Measurements from ENCODE around the gene TRAF2.
"Not testable (repeated sequence)": the region's sequence is repeated elsewhere in the genome, so short reads cannot be mapped to it uniquely, and the experiment has no call there.

TRAF2 gene, protein sequence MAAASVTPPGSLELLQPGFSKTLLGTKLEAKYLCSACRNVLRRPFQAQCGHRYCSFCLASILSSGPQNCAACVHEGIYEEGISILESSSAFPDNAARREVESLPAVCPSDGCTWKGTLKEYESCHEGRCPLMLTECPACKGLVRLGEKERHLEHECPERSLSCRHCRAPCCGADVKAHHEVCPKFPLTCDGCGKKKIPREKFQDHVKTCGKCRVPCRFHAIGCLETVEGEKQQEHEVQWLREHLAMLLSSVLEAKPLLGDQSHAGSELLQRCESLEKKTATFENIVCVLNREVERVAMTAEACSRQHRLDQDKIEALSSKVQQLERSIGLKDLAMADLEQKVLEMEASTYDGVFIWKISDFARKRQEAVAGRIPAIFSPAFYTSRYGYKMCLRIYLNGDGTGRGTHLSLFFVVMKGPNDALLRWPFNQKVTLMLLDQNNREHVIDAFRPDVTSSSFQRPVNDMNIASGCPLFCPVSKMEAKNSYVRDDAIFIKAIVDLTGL

DNA sequence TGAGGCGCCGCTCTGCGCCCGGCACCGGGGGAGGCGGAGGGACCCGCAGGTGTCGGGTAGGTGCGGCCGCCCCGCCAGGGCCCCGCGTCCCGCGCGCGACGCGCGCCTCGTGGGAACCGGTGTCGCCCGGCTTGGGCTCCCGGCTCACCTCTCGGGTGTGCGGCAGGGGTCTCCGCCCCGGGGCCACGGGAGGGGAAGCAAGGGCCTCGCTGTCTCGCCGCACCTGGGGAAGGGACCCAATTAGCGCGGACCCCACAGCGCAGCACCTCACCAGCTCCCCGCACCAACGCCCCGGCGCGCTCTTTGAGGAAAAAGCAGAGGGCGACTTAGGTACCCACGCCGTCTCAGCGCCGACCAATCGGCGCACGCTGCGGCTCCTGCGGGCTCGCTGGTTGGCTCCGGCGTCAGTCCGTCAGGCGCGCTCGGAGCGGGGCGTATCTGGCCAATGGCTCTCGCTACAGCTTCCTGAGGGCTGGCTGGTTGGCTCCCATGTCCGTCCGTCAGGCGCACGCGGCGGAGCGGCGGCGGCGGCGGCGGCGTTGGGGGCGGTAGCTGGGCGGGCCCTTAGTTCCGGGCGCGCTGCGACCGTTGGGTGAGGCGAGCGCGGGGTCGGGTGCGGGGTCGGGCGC lies at the start of gene TRAF2:
TSS of gene TRAF2 (plus strand) at position 567 of the 629 bp plus-strand sequence. CDS start 12,225 bp downstream, outside the sequence.
- DNase-seq (ENCODE audit: low spot score) = peak; percentile 99

DNA sequence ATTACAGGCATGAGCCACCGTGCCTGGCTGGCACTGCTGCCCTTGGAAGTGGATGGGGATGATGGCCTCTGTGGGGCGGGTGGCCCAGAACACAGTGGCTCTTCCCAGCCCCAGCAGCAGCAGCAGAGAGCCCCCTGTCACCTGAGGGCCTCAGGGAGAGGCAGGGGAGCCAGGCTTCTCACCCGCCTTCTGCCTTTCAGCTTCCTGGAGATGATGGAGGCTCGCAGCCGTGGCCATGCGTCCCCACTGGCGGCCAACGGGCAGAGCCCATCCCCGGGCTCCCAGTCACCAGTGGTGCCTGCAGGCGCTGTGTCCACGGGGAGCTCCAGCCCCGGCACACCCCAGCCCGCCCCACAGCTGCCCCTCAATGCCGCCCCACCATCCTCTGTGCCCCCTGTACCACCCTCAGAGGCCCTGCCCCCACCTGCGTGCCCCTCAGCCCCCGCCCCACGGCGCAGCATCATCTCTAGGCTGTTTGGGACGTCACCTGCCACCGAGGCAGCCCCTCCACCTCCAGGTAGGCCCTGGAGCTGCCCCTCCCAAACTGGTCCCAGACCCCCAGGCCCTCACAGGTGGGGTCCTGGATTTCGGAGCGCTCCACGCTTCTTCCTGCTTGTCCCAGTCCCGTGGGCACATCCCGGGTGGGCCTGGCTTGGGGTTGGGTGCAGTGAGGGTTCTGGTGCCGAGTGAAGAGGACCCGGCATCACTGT lies 49.0 kb upstream of the TRAF2 start:
- no peak for DNase-seq (ENCODE audit: low spot score)

DNA sequence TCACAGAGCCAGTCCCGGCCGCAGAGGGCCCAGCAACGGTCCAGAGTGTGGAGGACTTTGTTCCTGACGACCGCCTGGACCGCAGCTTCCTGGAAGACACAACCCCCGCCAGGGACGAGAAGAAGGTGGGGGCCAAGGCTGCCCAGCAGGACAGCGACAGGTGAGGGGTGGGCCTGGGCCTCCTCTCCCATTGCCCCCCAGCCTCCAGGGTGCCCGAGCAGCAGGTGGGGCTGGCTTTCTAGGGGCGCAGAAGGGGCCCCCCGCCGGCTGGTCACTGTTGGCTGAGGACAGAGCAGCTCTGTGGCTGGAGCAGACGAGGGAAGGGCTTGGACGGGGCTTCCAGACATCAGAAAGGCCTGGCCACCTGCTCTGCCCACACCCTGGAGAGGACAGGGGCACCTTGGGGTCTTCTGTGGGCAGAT lies 48.4 kb upstream of the TRAF2 start:
- not testable (repeated sequence) for DNase-seq (ENCODE audit: low spot score)

DNA sequence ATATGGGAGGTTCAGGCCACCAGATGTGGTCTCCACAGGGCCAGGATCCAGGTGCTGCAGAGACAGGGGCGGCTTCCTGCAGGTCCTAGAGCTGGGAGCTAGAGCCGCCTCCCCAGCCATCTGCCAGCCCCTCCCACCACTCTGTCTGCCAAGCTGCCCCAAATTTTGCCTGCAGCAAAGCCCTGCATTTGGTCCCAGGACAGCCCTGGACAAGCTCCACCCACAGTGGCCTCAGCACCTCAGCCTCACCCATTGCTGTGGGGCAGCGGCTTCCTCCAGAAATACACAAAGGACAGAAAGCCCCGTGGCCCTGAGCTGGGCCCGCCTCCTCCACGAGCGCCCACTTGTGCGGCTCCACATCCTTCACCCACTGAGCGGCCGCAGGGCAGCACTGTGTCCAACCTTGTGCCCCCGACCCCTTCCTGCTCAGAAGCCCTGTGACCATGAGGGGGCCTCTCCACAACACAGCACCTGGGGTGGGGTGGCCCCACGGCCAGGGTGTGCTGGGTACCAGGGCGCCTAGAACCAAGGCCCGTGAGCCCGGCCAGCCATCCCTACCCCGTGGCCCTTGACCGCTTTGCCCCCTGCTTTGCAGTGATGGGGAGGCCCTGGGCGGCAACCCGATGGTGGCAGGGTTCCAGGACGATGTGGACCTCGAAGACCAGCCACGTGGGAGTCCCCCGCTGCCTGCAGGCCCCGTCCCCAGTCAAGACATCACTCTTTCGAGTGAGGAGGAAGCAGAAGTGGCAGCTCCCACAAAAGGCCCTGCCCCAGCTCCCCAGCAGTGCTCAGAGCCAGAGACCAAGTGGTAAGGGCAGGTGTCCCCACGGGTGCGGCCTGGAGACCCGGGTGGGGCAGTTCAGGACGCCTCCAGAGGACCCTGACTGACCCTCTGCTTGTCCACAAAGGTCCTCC lies 47.7 kb upstream of the TRAF2 start:
- DNase-seq (ENCODE audit: low spot score) = no peak

DNA sequence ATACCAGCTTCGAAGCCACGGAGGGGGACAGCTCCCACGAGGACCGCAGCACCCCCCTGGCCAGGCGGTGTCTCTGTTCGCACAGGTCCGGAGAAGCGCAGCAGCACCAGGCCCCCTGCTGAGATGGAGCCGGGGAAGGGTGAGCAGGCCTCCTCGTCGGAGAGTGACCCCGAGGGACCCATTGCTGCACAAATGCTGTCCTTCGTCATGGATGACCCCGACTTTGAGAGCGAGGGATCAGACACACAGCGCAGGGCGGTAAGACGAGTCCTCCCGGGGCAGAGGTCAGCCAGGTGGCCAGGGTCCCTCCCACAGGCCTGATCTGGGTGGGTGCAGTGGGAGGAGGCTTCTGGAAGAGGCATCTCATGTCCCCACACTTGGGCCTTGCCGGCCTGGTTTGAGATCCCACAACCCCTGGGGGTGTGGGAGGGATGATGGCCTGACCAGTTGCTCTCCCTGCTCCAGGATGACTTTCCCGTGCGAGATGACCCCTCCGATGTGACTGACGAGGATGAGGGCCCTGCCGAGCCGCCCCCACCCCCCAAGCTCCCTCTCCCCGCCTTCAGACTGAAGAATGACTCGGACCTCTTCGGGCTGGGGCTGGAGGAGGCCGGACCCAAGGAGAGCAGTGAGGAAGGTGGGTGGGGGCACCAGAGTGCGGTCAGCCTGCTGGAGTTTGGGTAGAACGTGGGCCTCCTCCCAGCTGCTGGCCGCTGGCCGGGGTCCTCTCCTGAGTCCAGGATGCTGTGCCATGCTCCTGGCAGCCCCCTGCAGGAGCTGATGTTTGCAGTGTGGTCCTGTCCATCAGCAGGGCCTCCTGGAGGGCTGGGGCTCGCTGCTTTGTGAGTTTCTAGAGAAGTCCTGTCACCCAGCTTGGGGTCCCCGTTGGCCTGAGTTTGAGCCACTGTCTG lies 46.8 kb upstream of the TRAF2 start:
- no peak for DNase-seq (ENCODE audit: low spot score)

DNA sequence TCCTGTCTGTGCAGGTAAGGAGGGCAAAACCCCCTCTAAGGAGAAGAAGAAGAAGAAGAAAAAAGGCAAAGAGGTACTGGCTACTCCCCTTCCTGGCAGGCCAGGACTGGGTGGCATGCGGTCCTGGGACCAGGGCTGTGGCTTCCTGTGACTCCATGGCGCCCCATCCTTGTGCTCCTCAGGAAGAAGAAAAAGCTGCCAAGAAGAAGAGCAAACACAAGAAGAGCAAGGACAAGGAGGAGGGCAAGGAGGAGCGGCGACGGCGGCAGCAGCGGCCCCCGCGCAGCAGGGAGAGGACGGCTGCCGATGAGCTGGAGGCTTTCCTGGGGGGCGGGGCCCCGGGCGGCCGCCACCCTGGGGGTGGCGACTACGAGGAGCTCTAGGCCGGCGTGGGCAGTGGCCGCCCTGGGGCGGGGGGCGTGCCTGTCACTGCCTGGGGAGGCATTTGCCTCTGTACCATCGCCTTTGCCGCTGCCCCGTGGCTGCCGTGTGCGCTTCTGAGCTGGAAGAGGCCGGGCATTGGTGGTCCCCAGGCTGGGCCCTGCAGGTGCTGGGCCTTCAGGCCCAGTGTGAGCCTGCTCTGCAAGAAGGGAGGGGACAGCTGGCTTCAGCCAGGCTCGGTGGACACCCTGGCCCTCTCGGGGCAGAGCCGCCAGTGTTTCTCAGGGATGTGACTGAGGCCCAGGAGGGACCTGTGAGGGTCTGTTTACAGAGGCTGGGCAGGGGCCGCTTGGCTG lies 46.0 kb upstream of the TRAF2 start:
- no peak for DNase-seq (ENCODE audit: low spot score)

DNA sequence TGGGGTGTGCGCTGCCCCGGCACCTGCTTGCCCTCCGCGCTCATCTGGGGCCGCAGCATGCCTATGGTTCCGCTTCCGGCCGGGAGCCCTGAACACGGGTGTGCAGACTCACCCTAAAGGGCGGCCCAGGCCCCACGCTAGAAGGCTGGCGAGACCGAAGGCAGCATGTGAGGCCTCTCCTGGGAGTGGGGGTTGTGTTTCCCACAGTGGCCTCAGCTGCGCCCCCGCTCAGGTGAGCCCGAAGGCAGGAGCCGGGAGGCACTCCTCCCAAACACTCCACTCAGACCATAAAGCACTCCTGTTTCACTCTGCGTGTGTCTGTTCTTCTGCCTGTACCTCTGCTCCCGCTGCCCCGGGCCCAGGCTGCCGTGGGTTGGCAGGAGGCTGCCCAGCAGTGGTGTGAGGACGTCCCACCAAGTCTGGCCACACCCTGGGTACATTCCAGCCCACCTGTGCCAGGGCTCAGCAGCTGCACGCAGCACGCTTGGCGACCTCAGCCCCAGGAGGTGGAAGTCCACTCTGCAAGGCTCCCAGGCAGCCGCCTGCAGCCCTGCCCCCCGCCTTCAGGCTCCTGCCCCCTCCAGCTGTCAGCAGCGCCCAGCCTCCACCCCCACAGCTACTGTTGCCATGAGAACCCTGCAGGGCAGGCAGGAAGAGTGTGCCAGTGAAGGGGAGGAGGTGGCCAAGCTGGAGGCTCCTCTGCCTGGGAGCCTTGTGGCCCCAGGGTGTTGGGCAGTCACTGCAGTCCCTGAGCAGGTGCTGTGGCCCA lies 45.3 kb upstream of the TRAF2 start:
- no peak for DNase-seq (ENCODE audit: low spot score)

DNA sequence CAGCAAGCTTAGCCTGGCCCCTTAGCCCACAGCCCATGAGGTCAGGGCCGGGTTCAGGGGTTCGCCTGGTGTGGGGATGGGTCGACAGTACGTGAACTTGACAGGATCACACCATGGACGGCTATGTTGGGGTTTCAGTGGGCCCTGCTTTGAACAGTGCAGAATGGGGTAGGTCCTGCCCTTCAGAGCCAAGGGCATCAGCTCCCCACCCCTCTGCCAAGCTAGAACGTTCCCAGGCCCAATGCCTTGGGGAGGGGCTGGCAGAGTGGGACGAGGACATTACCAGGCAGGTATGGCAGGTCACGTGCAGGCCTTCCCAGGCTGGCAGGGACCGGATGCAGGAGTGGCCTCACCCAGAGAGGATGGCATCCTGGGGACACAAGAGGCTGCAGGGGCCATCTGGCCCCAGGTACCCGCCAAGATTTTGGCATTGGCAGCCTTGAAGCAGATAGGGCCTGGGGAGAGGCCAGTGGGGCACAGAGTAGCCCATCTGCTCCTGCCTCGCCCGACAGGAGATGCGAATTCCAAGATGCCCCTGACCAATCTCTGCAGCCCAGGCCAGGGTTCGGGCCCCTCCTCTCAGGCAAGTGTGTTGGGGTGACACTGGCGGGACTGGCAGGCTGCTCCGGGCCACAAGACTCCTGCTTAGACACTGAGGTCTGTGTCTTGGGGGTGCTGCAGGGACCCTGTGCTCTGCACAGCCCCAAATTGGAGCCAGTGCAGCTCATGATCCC lies 44.5 kb upstream of the TRAF2 start:
- DNase-seq (ENCODE audit: low spot score) = not testable (repeated sequence)

DNA sequence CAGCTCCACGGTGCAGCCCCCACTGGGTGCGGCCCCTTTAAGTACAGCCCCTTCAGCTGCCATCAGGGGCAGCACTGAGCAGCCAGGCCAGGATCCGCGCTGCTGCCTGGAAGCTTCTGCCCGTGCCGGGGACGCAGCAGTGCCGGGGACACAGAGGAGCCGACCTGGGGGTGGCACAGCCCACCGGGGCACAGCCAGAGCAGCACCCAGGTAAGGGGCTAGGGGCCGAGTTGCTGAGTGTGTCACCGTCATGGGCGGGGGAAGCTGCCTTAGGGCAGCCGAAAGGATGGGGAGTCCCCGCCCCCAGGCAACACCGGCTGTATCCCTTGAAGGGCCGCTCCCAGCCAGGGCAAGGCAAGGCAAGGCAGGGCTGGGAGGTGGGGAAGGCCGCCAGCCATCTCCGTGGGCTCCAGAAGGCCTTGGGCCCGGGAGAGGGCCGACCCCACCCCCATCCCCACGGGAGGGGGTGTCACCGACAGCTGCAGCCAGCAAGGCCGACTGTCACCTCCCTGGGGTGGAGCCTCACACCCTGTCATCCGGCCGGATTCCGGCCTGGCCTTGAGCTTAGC lies 43.9 kb upstream of the TRAF2 start, which contains the start of gene AJM1:
TSS of gene AJM1 (plus strand) at position 99 of the 569 bp plus-strand sequence. CDS start 1,937 bp downstream, outside the sequence.
- peak; percentile 84 for DNase-seq (ENCODE audit: low spot score)

DNA sequence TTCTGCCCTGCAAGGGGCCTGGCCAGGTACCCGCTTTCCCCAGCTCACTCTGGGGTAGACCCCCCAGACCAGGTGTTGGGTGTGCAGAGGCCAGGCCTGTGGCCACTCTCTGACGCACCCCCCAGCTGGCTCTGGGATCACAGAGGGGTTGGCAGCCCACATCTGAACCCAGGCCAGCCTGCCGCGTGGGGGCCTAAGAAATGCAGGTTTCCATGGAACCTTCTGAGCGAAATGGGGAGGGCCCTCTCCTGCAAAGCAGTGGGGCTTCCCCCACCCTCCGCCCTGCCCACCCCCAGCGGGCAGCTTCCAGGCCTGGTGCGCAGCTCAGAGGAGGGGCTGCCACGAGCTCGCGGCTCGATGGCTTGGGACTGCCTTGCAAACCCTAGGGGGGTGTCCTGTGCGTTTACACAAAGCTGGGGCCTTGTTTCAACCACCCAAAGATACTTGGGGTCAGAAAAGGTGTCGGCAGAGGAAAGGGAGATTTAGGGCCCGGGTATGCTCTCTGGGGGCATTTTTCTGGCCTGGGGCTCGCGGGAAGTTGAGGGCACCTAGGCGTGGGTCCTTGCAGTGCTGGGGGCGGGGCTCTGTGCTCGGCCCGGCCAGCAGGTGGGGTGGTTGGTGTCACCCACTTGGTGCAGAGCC lies 43.0 kb upstream of the TRAF2 start:
- DNase-seq (ENCODE audit: low spot score) = not testable (repeated sequence)

DNA sequence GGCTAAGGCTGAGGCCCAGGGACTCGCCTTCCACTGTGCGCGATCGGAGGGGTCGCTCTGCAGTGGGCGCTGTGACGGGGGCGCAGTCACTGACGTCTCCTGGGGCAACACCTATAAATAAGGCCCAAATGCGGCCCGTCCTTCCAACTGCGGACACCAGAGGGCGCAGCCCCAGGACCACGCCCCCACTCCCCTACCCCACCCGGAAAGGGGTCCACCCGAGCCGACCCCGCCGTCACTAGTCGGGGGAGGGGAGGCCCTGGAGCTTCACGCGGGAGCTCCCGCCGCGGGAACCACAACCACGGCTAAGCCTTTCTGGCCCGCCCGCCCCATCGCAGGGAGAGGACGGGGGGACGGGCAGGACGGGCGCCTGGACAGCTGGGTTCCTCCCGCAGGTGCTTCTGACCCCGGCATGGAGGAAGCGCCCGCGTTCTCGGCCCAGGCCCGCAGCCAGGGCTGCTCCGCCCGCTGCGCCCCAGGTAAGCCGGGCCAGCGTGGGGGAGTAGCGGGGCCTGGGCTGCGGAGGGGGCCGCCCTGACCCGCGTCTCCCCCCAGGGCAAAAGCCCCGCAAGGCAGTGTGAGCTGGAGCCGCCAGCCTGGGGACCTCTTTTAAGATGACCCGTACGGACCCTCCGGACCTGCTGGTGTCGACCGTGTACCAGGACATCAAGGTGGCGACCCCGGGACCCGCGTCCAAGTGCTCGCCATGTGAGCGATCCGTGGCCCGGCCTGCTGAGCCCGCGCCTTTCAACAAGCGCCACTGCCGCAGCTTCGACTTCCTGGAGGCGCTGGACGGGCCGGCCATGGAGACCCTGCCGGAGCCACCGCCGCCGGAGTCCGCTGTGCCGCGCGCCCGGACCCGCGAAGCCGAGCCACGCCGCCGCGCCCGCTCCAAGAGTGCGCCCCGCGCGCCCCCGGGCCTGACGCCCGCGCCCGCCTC lies 42.2 kb upstream of the TRAF2 start:
- peak; percentile 66 for DNase-seq (ENCODE audit: low spot score)

DNA sequence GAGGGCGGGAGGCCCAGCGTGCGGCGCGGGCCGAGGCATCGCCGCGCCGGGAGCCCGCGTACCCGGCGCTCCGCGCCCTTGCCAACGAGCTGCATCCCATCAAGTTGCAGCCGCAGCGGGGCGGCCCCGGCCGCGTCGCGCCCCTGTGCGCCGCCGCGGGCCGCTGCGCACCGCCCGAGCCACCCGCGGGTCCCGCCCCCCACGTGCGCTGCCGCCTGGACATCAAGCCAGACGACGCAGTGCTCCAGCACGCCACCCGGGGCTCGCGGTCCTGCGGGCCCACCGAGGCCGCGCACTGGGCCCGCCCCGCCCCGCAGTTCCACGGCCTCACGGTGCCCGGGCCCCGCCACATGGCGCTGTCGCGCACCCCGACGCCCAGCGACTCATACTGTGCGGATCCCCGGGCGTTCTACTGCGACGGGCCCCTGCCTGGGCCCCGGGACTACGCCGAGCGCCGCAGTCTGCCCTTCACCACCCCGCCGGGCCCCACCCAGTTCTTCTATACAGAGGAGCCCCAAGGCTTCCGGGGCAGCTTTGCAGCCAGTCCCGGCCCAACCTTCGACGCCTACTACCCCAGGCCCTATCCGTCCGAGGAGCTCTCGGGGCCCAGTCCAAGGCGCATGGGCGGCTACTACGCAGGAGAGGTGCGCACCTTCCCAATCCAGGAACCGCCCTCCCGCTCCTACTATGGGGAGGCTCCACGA lies 41.4 kb upstream of the TRAF2 start:
- no peak for DNase-seq (ENCODE audit: low spot score)

DNA sequence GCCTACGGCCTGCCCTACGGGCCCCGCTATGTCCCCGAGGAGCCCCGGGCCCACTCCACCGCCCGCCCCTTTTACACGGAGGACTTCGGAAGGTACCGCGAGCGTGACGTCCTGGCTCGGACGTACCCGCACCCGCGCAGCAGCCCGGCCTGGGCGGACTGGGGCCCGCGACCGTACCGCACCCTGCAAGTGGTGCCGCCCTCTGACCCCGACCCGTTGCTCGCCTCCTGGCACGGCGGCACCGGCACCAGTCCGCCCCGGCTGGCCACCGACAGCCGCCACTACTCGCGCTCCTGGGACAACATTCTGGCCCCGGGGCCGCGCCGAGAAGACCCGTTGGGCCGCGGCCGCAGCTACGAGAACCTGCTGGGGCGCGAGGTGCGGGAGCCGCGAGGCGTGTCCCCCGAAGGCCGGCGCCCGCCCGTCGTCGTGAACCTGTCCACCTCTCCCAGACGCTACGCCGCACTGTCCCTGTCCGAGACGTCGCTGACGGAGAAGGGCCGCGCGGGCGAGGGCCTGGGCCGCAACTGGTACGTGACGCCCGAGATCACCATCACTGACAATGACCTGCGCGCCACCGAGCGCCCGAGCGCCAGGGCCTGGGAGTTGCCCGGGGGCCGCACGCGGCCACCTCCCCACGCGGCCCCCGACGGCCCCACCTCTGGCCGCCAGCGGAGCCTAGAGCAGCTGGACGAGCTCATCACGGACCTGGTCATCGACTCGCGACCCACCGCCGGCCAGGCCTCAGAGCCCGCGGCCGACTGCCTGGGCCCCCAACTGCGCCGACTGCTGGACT lies 40.7 kb upstream of the TRAF2 start:
- no peak for DNase-seq (ENCODE audit: low spot score)

DNA sequence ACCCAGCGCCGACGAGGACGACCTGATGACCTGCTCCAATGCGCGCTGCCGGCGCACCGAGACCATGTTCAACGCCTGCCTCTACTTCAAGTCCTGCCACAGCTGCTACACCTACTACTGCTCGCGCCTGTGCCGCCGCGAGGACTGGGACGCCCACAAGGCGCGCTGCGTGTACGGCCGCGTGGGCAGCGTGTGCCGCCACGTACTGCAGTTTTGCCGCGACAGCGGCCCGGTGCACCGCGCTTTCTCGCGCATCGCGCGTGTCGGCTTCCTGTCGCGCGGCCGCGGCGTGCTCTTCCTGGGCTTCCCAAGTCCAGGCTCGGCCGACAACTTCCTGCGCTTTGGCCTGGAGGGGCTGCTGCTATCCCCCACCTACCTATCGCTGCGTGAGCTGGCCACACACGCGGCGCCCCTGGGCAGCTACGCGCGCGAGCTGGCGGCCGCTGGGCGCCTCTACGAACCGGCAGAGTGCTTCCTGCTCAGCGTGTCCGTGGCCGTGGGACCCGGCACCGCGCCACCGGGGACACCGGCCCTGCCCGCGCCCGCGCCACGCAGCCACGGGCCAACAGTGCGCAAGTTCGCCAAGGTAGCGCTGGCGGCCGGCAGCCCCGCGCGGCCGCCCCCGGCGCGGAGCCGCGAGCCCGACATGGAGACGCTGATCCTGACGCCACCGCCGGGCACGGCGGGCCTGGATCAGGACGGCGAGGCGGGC lies 39.8 kb upstream of the TRAF2 start:
- DNase-seq (ENCODE audit: low spot score) = no peak
